GM23248 (cell line): ENCODE results near the gene RAD51D.

Source experiments
- EZH2 ChIP-seq: fragments of 200-600 bp; sonication (generic); IDR thresholded peaks from 2 replicates; pipeline ENCODE4 v1.6.1; 2018; ENCODE audit warnings: antibody characterized with exemption, mild to moderate bottlenecking; ENCODE audit not compliant: insufficient read depth, poor library complexity, severe bottlenecking
- EZH2phosphoT487 ChIP-seq: fragments of 200-600 bp; sonication (generic); IDR thresholded peaks from 2 replicates; pipeline ENCODE4 v1.6.1; 2018; ENCODE audit warnings: antibody characterized with exemption, moderate library complexity, mild to moderate bottlenecking, low read depth; ENCODE audit not compliant: insufficient read depth

- TF ChIP-seq EZH2phosphoT487 (no peak), EZH2 (no peak)
Observed at GRCh38 chr17:35074711-35075707, 44.7 kb downstream of the RAD51D start.
